G401 (cell line): ENCODE measurements around the gene VCAN. TPM values are rescaled to one million over a fixed set of nuclear protein-coding genes. Genes with fewer than 3 reads are reported as not detected.

ENCODE experiments used
- DNase-seq: peaks from one replicate; pipeline ENCODE4 v3.0.0-alpha.2; 2015; ENCODE audit warnings: low spot score
- in situ Hi-C: cut with HindIII; loops from 2 replicates; pipeline ENCODE4 v1.10.0; 2016; ENCODE audit warnings: low sequenced_read_pairs, mixed read lengths
- total RNA-seq: library from RNA; depleted of rRNA; stranded (reverse); fragments of >200 nt; shearing (Covaris generic); gene quantifications from 2 replicates; pipeline ENCODE4 v1.2.3, GENCODE V29; 2014

VCAN gene
- total RNA-seq, 1 experiment from 2014 or later: 27.1 TPM

GRCh38 chr5:83490203-83490602 is 18.7 kb downstream of the VCAN start:
- no peak for DNase-seq
- in situ Hi-C loops: no loop called here

GRCh38 chr5:83492331-83492730 is 20.8 kb downstream of the VCAN start:
- in situ Hi-C loops: no loop called here
- DNase-seq: no peak

GRCh38 chr5:83493644-83494043 is 22.1 kb downstream of the VCAN start:
- DNase-seq: no peak
- in situ Hi-C loops: no loop called here

GRCh38 chr5:83494087-83494620 is 22.6 kb downstream of the VCAN start:
- no peak for DNase-seq
- in situ Hi-C loops: no loop called here

- no peak for DNase-seq
These were observed 23.1 kb downstream of the VCAN start for GRCh38 chr5:83494666-83495065.

GRCh38 chr5:83496626-83497025 is 25.1 kb downstream of the VCAN start:
- in situ Hi-C loops: no loop called here
- no peak for DNase-seq

More at GRCh38 chr5:83494666-83495065, 23.1 kb downstream of the VCAN start:
- in situ Hi-C loops: no loop called here

- DNase-seq: no peak
- in situ Hi-C loops: no loop called here
These were observed 27.0 kb downstream of the VCAN start for GRCh38 chr5:83498585-83498984.

- DNase-seq: peak; percentile 6
- in situ Hi-C loops: no loop called here
These were observed 32.1 kb downstream of the VCAN start for GRCh38 chr5:83503662-83504061.

GRCh38 chr5:83507431-83507830 is 35.9 kb downstream of the VCAN start:
- DNase-seq: no peak
- in situ Hi-C loops: no loop called here

- no peak for DNase-seq
- in situ Hi-C loops: no loop called here
These were observed 38.0 kb downstream of the VCAN start for GRCh38 chr5:83509540-83509939.

GRCh38 chr5:83510260-83510659 is 38.7 kb downstream of the VCAN start:
- DNase-seq: no peak
- in situ Hi-C loops: no loop called here

GRCh38 chr5:83512061-83512745 is 40.7 kb downstream of the VCAN start:
- no peak for DNase-seq
- in situ Hi-C loops: no loop called here

GRCh38 chr5:83513081-83513480 is 41.5 kb downstream of the VCAN start:
- DNase-seq: no peak
- in situ Hi-C loops: no loop called here

- in situ Hi-C loops: no loop called here
- no peak for DNase-seq
These were observed 41.9 kb downstream of the VCAN start for GRCh38 chr5:83513491-83513890.

GRCh38 chr5:83516377-83516776 is 44.8 kb downstream of the VCAN start:
- no peak for DNase-seq
- in situ Hi-C loops: no loop called here

- in situ Hi-C loops: no loop called here
- DNase-seq: no peak
These were observed 45.6 kb downstream of the VCAN start for GRCh38 chr5:83517072-83517687.

- no peak for DNase-seq
- in situ Hi-C loops: no loop called here
These were observed 46.1 kb downstream of the VCAN start for GRCh38 chr5:83517688-83518085.

- in situ Hi-C loops: no loop called here
- DNase-seq: no peak
These were observed 46.9 kb downstream of the VCAN start for GRCh38 chr5:83518319-83519061.

- DNase-seq: no peak
- in situ Hi-C loops: no loop called here
These were observed 50.9 kb downstream of the VCAN start for GRCh38 chr5:83522446-83522845.

GRCh38 chr5:83523929-83524328 is 52.4 kb downstream of the VCAN start:
- in situ Hi-C loops: no loop called here
- DNase-seq: no peak
